SU-DHL-6 (cell line): ENCODE measurements around the gene LCP1.
A peak's percentile ranks its signal among the peaks of the same experiment; 100 is the strongest.

Experiments
- CTCF ChIP-seq: fragments of 200-600 bp; sonication (generic); IDR thresholded peaks from one replicate; pipeline ENCODE4 v1.5.1; 2017; ENCODE audit warnings: antibody characterized with exemption, mild to moderate bottlenecking, low read length, moderate library complexity; ENCODE audit not compliant: insufficient read depth, poor library complexity, severe bottlenecking
- EZH2phosphoT487 ChIP-seq: fragments of 200-600 bp; sonication (generic), shearing (Covaris generic); conservative IDR thresholded peaks from 2 replicates; pipeline ENCODE4 v1.6.1; 2018; ENCODE audit warnings: mild to moderate bottlenecking, antibody characterized with exemption, low read length, moderate library complexity, mixed read lengths

DNA sequence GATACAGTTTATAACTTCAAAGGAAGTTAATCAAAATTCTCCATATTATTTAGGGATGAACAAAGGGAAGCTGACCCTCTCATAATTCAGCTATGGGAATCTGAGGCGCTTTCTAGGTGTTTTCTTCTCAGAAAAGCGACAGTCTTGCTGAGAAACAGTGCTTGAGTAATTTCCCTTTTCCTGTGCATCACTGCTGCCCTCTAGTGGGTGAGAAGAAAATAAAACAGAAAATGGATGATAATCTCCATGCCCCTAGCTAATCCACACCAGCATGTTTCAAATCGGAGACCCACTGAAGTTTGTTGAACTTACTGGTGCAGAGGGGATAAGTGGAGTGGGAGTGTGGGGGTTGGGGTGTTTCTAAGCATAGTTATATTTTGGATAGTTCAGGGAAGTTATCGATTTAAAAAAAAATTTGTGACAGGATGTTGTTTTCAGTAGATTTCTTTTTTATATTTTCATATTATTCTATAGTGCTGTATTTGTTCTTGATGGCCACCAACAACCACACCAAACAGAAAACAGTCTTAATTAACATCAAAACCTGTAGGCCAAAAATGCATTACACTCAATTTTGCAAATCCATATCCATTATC lies 21.4 kb downstream of the LCP1 start:
- TF ChIP-seq CTCF: peak; percentile 62
- no peak for TF ChIP-seq EZH2phosphoT487
